Activated CD4-positive, alpha-beta memory T cell treated with anti-CD3 and anti-CD28 coated beads for 36 hours (primary cell): ENCODE results near the gene FGGY. TPM values are rescaled to one million over a fixed set of nuclear protein-coding genes. Genes with fewer than 3 reads are reported as not detected.

ENCODE experiments used
- CTCF ChIA-PET: fragments of 350-600 bp; sonication (Branson Sonifier 250); formaldehyde crosslinking; loops from one replicate; lab custom pipeline; 2021; ENCODE audit warnings: antibody characterized with exemption, inconsistent platforms; lab: Charles Lee
- POLR2A ChIA-PET: fragments of 350-600 bp; sonication (Branson Sonifier 250); formaldehyde crosslinking; loops from one replicate; lab custom pipeline; 2021; ENCODE audit warnings: antibody characterized with exemption; lab: Charles Lee
- DNase-seq: peaks from one replicate; pipeline ENCODE4 v3.0.0-alpha.2; 2020
- H3K27ac Mint-ChIP-seq: one replicate; pipeline ENCODE4 v1.8.0; 2021; ENCODE audit warnings: mixed read lengths
- H3K27me3 Mint-ChIP-seq: one replicate; pipeline ENCODE4 v1.8.0; 2021; ENCODE audit warnings: mixed read lengths
- H3K36me3 Mint-ChIP-seq: one replicate; pipeline ENCODE4 v1.8.0; 2021; ENCODE audit warnings: mixed read lengths
- H3K4me1 Mint-ChIP-seq: one replicate; pipeline ENCODE4 v1.8.0; 2021; ENCODE audit warnings: low read depth, mixed read lengths
- H3K4me3 Mint-ChIP-seq: one replicate; pipeline ENCODE4 v1.8.0; 2021; ENCODE audit warnings: mild to moderate bottlenecking, mixed read lengths
- H3K9me3 Mint-ChIP-seq: one replicate; pipeline ENCODE4 v1.8.0; 2021; ENCODE audit warnings: mixed read lengths
- intact Hi-C: fragments of 100-400 bp; cut with micrococcal nuclease; formaldehyde crosslinking; loops from one replicate; pipeline ENCODE4 v1.15.1; 2023
- total RNA-seq, 2 experiments: library from RNA; stranded (reverse); gene quantifications; one replicate each; pipeline ENCODE4 v1.2.3, GENCODE V29; 2021

Gene FGGY
- total RNA-seq, 2 experiments from 2014 or later, result 10.2 TPM

GRCh38 chr1:59757197-59757747 is 460.4 kb downstream of the FGGY start:
- no peak overlapping the region for H3K4me3 Mint-ChIP-seq
- no peak for DNase-seq
- ChIA-PET CTCF (no interaction called here), POLR2A (no interaction called here)
- H3K9me3 Mint-ChIP-seq, result no peaks in the 10 kb centered on the region
- H3K27me3 Mint-ChIP-seq, result no peaks in the 10 kb centered on the region
- H3K4me1 Mint-ChIP-seq, result peaks cover 4% of the 10 kb centered on the region
- no peaks in the 10 kb centered on the region for H3K36me3 Mint-ChIP-seq
- intact Hi-C loops, result loop anchor here (5.0 to 10.0 kb wide), 2 partner anchors 602 to 1240 kb away; no protein-coding TSS in a partner anchor
- H3K27ac Mint-ChIP-seq, result no peak overlapping the region

GRCh38 chr1:59759156-59759925 is 462.4 kb downstream of the FGGY start:
- CTCF ChIA-PET, result interaction anchor here (0.5 to 2.2 kb wide), 38 partner anchors 10 to 1257 kb away, joined by 3 to 25 read pairs (median 4); partner anchors contain the start of genes FGGY and JUN
- H3K4me3 Mint-ChIP-seq, result peak overlapping the region; percentile 40

GRCh38 chr1:59761443-59761842 is 464.5 kb downstream of the FGGY start:
- H3K4me3 Mint-ChIP-seq, result no peak overlapping the region
- H3K27me3 Mint-ChIP-seq, result no peaks in the 10 kb centered on the region
- no peaks in the 10 kb centered on the region for H3K9me3 Mint-ChIP-seq
- no peak overlapping the region for H3K27ac Mint-ChIP-seq
- ChIA-PET CTCF (interaction anchor here (0.7 to 2.8 kb wide), 4 partner anchors 19 to 1247 kb away, joined by 3 to 15 read pairs (median 4); no protein-coding TSS in a partner anchor), POLR2A (no interaction called here)
- H3K4me1 Mint-ChIP-seq, result peaks cover 4% of the 10 kb centered on the region
- no peaks in the 10 kb centered on the region for H3K36me3 Mint-ChIP-seq
- DNase-seq, result no peak
- intact Hi-C loops, result no loop called here

More at GRCh38 chr1:59759156-59759925, 462.4 kb downstream of the FGGY start:
- no peaks in the 10 kb centered on the region for H3K9me3 Mint-ChIP-seq
- H3K27me3 Mint-ChIP-seq, result no peaks in the 10 kb centered on the region
- POLR2A ChIA-PET, result interaction anchor here (1.1 kb wide), 1 partner anchor 975 kb away, joined by 5 read pairs; the partner anchor contains the start of gene JUN
- no peak overlapping the region for H3K27ac Mint-ChIP-seq
- H3K36me3 Mint-ChIP-seq, result no peaks in the 10 kb centered on the region
- intact Hi-C loops, result loop anchor here (1.0 to 10.0 kb wide), 4 partner anchors 61 to 1242 kb away; no protein-coding TSS in a partner anchor
- DNase-seq, result peak; percentile 81
- H3K4me1 Mint-ChIP-seq, result peaks cover 4% of the 10 kb centered on the region

- intact Hi-C loops, result no loop called here
These were observed 466.5 kb downstream of the FGGY start for GRCh38 chr1:59763418-59763817.

GRCh38 chr1:59765011-59765730 is 468.3 kb downstream of the FGGY start:
- H3K4me3 Mint-ChIP-seq, result no peak overlapping the region
- no peak overlapping the region for H3K27ac Mint-ChIP-seq
- ChIA-PET POLR2A (no interaction called here), CTCF (interaction anchor here (1.0 to 1.4 kb wide), 2 partner anchors 35 to 65 kb away, joined by 3 read pairs; no protein-coding TSS in a partner anchor)
- no peaks in the 10 kb centered on the region for H3K4me1 Mint-ChIP-seq
- DNase-seq, result no peak
- intact Hi-C loops, result no loop called here
- H3K36me3 Mint-ChIP-seq, result no peaks in the 10 kb centered on the region
- no peaks in the 10 kb centered on the region for H3K9me3 Mint-ChIP-seq
- H3K27me3 Mint-ChIP-seq, result no peaks in the 10 kb centered on the region

More at GRCh38 chr1:59763418-59763817, 466.5 kb downstream of the FGGY start:
- no peak for DNase-seq
- ChIA-PET POLR2A (no interaction called here), CTCF (interaction anchor here (0.5 kb wide), 1 partner anchor 21 kb away, joined by 3 read pairs; no protein-coding TSS in a partner anchor)
- peaks cover 4% of the 10 kb centered on the region for H3K4me1 Mint-ChIP-seq
- no peaks in the 10 kb centered on the region for H3K9me3 Mint-ChIP-seq
- H3K36me3 Mint-ChIP-seq, result no peaks in the 10 kb centered on the region
- no peak overlapping the region for H3K4me3 Mint-ChIP-seq
- no peaks in the 10 kb centered on the region for H3K27me3 Mint-ChIP-seq
- H3K27ac Mint-ChIP-seq, result no peak overlapping the region

- no peaks in the 10 kb centered on the region for H3K4me1 Mint-ChIP-seq
- CTCF ChIA-PET, result interaction anchor here (1.0 to 1.4 kb wide), 2 partner anchors 34 to 67 kb away, joined by 3 read pairs; no protein-coding TSS in a partner anchor
- H3K36me3 Mint-ChIP-seq, result no peaks in the 10 kb centered on the region
- no peaks in the 10 kb centered on the region for H3K9me3 Mint-ChIP-seq
- POLR2A ChIA-PET, result interaction anchor here (0.9 kb wide), 1 partner anchor 16 kb away, joined by 3 read pairs; no protein-coding TSS in a partner anchor
- H3K27ac Mint-ChIP-seq, result no peak overlapping the region
- intact Hi-C loops, result no loop called here
- DNase-seq, result no peak
- no peaks in the 10 kb centered on the region for H3K27me3 Mint-ChIP-seq
- H3K4me3 Mint-ChIP-seq, result no peak overlapping the region
These were observed 469.4 kb downstream of the FGGY start for GRCh38 chr1:59766227-59766855.

GRCh38 chr1:59767119-59767518 is 470.2 kb downstream of the FGGY start:
- DNase-seq, result no peak
- Mint-ChIP-seq H3K36me3 (no peaks in the 10 kb centered on the region), H3K9me3 (no peaks in the 10 kb centered on the region), H3K4me1 (no peaks in the 10 kb centered on the region), H3K27ac (no peak overlapping the region), H3K27me3 (no peaks in the 10 kb centered on the region), H3K4me3 (no peak overlapping the region)
- ChIA-PET POLR2A (no interaction called here), CTCF (no interaction called here)
- intact Hi-C loops, result no loop called here

- ChIA-PET CTCF (interaction anchor here (3.1 kb wide), 1 partner anchor 10 kb away, joined by 12 read pairs; no protein-coding TSS in a partner anchor), POLR2A (no interaction called here)
- no peaks in the 10 kb centered on the region for H3K9me3 Mint-ChIP-seq
- intact Hi-C loops, result no loop called here
- no peaks in the 10 kb centered on the region for H3K36me3 Mint-ChIP-seq
- DNase-seq, result no peak
- no peaks in the 10 kb centered on the region for H3K27me3 Mint-ChIP-seq
- H3K4me3 Mint-ChIP-seq, result no peak overlapping the region
- H3K27ac Mint-ChIP-seq, result no peak overlapping the region
- no peaks in the 10 kb centered on the region for H3K4me1 Mint-ChIP-seq
These were observed 472.2 kb downstream of the FGGY start for GRCh38 chr1:59768792-59769735.

- ChIA-PET CTCF (interaction anchor here (3.1 kb wide), 1 partner anchor 11 kb away, joined by 12 read pairs; no protein-coding TSS in a partner anchor), POLR2A (no interaction called here)
- H3K4me3 Mint-ChIP-seq, result no peak overlapping the region
- H3K27ac Mint-ChIP-seq, result no peak overlapping the region
- no peak for DNase-seq
- no peaks in the 10 kb centered on the region for H3K36me3 Mint-ChIP-seq
- intact Hi-C loops, result no loop called here
- H3K9me3 Mint-ChIP-seq, result no peaks in the 10 kb centered on the region
- no peaks in the 10 kb centered on the region for H3K4me1 Mint-ChIP-seq
- H3K27me3 Mint-ChIP-seq, result peaks cover 1% of the 10 kb centered on the region
These were observed 472.8 kb downstream of the FGGY start for GRCh38 chr1:59769736-59770095.

GRCh38 chr1:59771361-59771760 is 474.5 kb downstream of the FGGY start:
- Mint-ChIP-seq H3K4me1 (no peaks in the 10 kb centered on the region), H3K27ac (no peak overlapping the region), H3K36me3 (no peaks in the 10 kb centered on the region), H3K9me3 (no peaks in the 10 kb centered on the region), H3K27me3 (peaks cover 1% of the 10 kb centered on the region), H3K4me3 (no peak overlapping the region)
- ChIA-PET POLR2A (no interaction called here), CTCF (interaction anchor here (1.1 kb wide), 1 partner anchor 12 kb away, joined by 6 read pairs; no protein-coding TSS in a partner anchor)
- intact Hi-C loops, result no loop called here
- DNase-seq, result no peak
